RPMI8226 (cell line): ENCODE data around the gene AKAP1.
A peak's percentile ranks its signal among the peaks of the same experiment; 100 is the strongest.

Experiments used
- DNase-seq: peaks from one replicate; pipeline ENCODE4 v3.0.0-alpha.2; 2015

Gene AKAP1

DNA sequence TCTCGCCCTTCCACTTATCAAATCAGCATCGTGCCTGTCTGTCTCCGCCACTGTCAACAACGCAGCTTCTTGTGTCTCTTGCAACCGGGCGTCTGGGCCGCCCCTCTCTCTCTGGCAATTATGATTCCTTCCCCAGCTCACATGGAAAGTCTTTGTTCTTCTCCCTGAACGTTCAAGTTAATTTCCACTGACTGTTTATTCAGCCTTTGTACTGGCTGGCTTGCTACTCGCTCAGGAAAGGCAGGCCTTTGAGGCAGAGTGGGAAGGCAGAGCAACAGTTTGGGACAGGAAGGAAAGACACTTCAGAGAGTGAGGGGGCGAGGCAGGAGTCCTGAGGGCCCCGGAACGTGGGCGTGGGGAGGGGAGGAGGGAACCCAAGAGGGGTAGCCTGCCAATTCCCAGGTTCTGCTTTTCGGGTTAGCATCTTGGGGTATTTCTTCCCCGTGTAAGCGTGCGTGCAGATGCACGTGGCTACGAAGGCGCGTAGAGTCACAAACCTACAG lies 50.8 kb downstream of the AKAP1 start:
- DNase-seq = no peak

DNA sequence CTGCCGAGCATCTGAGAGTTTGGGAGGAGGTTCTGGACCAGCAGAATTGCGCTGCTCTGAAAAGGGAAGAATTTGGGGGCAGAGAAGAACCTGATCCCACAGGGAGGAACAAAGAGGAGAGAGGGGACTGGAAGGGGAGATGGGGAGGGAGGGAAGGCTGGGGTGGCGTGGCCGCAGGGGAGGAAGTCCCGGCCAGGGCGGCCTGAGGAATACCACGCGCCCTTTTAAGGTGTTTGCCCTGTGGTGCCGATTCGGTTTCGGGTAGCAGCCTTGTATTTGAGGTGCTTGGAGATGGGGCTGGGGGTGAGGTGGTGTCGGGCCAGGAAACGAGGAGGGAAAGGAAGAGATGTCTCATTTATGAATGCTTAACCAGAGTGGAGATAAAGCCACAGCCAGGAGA lies 51.3 kb downstream of the AKAP1 start:
- no peak for DNase-seq

DNA sequence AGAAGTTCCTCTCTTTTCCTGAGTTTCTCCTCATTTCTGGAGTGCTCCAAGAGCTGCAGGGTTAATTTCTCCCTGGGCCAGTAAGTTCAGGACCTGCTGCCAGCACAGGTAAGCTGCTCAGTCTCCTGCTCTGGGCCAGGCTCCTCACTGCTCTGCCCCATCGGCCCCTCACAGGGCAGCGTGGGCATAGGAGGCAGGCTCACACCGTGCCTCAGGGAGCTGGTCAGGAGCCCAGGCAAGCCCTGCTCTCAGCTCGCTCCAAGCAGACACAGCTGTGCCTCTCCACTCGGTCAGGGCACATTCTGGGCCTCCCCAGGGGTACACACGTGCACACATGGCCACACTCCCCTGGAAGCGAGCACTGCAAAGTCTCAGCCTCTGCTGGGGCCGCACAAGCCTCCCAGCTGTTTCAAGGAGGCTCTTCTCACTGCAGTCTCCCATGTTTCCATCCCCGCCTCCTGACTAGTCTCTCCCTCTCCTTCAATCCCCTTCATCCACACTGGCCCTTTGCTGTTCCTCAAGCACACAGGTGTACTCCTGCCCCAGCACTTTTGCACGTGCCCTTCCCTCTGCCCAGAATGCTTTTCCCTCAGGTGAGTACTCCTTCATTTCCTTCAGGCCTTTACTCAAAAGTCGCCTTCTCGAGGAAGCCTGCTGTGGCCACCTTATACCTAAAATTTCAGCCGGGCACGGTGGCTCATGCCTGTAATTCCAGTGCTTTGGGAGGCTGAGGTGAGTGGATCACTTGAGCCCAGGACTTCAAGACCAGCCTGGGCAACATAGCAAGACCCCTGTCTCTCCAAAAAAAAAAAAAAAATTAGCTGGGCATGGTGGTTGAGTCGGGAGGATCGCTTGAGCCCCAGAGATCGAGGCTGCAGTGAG lies 53.2 kb downstream of the AKAP1 start:
- DNase-seq = no peak

DNA sequence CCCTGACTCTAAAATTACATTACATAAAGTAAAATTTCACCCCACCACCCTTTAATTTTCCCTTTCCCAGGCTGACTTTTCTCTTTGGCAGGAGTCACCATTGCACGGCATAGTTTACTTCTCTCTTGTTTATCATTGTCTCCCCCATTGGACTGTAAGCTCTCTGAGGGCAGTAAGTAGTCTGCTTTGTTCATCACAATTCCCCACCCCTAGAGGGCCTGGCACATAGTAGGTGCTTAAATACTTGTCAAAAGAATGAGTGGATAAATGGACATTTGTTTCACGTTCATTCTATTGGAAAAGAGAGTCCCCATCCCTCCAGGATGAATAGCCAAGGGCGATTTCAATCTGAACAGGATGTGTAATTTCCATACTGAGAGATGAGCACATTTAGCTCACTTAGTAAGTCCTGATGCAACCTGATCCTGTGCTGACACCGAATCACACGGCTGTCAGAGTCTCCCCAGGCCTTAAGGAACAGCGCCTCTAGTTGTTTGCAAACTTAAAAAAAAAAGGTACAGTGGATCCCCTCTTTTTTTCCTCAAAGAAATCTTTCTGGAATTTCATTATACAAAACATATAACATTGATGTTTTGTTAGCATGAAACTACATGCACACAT lies 54.0 kb downstream of the AKAP1 start:
- no peak for DNase-seq

DNA sequence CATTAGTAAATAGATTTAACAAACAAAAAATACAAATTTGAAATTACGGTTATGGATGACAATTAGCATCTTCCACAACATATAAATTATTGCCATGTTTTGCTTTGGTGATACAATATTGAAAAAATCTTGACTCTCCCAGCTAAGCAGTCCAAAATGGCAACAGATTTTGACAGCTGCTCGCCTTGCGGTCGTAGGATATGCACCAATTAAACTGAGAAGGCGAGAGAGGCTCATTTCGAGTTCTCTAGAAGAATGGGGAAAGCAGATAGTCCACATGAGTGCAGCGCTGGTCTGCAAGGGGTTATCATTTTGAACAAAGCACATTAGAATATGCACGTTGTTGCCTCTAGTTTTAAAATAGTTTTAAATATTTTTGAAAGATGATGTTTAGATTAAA lies 55.3 kb downstream of the AKAP1 start:
- no peak for DNase-seq

DNA sequence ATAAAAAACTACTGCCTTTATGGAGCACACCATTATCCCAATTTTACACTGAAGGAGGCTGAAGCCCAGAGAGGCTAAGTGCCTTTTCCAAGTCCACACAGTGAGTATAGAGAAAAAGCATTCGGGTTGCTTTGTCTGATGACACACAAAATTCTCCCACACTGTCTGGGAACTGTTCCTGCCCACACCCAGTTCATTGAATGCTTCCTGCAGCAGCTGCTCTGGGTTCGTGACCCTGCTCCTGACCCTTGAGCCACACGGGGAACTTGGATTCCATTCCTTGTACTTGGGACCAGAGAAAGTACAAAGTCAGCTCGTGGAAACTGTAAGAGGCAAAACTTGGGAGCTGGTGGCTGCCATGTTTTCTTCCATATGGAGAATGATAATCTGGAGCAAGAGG lies 57.9 kb downstream of the AKAP1 start:
- DNase-seq = no peak

DNA sequence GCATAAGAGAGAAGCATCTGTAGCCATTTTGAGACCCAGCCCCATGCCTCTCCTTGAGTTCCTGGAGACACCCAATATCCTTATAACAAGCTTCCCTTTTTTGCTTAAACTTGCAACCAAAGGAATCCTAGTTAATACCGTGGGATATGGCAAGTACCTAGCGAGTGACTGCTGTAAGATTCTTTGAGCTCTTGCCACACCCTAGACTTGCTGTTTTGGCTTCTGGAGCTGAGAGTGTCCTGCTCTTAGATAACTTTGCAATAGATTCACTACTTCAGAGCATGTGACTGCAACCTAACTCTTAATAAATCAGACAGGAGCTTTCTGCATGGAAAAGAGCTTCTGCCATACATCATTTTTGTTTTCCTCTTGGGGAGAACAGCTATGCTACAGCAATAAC lies 58.3 kb downstream of the AKAP1 start:
- DNase-seq = no peak

DNA sequence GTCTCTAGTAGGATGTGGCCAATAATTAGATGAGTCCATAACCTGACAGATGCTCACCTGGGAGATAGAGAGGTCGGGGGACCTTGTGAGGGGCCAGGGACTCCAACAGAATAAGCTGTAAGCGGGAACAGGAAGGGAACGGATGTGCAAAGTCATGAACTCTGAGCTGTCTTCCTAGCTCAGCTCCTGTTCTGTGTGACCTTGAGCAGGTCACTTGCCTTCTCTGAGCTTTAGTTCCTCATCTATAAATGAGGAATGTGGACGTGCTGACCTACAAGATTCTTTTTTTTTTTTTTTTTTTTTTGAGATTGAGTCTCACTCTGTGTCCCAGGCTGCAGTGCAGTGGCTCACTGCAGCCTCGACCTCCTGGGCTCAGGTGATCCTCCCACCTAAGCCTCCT lies 58.9 kb downstream of the AKAP1 start:
- no peak for DNase-seq

DNA sequence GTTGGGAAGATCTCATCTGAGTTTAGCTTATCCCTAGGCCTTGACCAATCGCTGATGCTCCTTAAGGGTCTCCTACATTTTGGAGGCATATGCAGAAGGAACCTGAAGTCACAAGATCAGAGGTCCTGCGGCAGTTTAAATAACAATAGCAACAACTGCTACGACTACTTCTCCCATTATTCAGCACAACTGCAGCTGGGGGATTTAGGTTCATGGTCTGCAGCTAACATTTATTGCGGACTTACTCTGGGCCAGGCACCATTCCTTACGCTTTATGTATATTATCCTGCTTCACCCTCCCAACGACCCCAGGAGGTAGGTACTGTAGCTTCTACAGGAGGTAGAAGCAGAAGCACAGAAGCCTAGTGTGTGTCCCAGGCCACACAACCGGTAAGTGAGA lies 59.5 kb downstream of the AKAP1 start:
- DNase-seq = no peak

DNA sequence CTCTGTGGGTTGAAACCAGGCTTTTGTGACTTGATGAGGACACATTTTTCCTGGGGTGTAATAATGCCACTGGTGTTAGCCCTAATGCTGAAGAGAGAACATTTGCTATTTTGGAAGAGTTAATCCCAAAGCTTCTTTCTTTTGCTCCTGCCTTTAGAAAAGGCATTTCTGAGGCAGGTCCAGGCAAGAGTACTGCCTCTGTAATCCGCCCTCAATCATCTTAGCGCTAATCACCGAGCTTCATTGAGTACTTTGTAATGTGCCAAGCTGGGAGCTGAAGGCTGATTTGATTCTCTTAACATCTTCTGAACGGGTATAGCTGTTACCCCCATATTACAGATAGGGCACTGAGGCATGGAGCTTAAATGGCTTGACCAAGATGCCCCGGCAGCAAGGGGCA lies 60.3 kb downstream of the AKAP1 start:
- no peak for DNase-seq

DNA sequence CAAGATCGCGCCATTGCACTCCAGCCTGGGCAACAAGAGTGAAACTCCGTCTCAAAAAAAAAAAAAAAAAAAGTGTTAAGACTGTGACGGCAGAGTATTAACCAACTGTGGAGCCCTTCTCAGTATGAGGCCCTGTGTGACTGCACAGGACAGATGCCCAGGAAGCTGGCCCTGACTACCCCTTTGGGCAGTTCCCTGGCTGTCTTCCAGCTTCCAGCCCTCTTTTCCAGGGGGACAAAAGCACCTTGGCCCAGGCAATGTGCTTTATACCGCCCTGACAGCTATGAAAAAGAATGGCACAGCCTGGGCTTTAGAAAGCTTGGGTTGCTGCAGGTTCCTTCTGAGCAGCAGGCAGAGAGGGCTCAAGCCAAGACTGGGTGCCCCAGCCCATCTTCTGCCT lies 61.2 kb downstream of the AKAP1 start:
- no peak for DNase-seq

DNA sequence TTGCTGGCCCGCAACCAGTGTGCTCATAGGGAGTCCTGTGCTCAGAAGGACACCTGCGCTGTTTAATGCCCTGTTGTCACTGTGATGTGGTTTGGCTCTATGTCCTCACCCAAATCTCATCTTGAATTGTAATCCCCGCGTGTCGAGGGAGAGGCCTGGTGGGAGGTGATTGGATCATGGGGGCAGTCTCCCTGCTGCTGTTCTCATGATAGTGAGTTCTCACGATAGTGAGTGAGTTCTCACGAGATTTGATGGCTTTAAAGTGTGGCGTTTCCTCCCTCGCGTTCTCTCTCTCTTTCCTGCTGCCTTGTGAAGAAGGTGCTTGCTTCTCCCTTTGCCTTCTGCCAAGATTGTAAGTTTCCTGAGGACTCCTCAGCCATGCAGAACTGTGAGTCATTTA lies 66.8 kb downstream of the AKAP1 start:
- no peak for DNase-seq

DNA sequence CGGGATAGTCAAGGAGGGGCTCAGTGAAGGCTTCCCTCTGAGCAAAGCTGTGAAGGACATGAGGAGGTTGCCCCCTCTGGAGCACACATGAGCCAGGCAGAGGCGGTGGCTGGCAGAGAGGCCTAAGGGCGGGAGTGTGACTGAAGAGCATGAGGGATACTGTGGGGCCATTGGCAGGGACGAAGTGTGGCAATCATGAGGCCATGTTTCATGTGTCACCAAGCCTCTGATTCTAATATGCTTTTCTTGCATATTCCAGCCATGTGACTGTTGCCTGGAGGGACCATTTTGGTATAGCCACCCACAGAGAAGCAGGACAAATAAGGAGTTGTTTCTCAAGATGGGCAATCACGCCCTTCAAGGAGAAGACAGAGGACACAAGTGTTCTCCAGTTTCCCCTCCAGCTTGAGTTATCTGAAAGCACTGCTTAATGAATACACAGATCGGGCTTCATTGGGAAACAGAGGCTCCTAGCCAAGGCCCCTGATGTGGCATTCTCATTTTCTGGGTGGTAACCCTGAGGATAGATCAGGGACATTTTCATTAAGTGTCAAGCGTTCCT lies 68.0 kb downstream of the AKAP1 start:
- no peak for DNase-seq

DNA sequence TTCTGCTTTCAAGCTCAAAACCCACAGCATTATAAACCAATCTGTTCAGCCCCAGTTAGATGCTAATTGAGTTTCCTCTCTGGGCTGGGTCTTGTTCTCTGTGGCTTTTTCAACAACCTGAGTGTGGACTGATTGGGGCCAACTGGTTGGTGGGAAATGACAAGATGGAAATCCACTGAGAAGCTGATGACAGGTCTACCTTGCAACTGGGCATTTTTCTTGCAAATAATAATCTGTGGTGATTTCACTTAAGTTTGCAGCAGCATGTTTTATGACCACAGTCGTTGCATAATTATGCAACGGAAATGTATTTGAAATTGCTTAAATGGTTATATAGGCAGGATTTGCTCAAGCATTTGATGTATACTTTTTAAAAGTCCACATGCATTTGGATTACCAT lies 69.9 kb downstream of the AKAP1 start:
- no peak for DNase-seq

DNA sequence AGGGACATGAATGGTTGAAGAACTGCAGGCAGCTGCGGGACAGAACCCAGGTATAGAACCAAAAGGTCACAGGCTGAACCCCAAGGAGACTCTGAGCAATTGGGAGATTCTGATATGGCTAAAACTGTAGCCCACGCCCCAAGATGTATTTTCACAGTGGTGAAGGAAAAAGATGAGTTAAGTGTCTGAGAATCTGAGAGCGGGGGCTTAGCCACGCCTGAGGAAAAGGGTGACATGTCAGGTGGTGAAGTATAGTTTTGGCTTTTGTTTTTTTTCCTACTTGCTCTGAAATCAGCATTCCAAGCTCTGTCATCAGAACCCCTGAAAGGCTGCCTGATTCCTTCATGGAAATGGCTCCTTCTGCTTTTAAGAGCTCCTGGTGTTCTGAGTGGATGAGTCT lies 73.3 kb downstream of the AKAP1 start:
- no peak for DNase-seq

DNA sequence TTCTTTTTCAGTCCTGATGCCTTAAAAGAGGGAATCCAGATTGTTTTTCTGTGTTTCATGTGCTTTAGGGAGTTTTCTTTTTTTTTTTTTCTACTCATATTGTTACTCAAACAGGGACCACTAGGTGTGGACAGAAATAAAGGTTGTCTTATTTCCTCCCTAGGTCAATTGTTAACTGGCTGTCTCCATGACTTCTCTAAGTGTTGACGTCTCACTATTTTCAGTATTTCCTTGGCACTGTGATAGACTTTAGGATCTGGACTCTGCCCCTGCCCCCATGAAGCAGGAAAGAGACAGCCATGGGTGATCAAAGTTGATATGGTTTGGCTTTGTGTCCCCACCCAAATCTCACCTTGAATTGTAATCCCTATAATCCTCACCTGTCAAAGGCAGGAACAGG lies 73.7 kb downstream of the AKAP1 start:
- no peak for DNase-seq

DNA sequence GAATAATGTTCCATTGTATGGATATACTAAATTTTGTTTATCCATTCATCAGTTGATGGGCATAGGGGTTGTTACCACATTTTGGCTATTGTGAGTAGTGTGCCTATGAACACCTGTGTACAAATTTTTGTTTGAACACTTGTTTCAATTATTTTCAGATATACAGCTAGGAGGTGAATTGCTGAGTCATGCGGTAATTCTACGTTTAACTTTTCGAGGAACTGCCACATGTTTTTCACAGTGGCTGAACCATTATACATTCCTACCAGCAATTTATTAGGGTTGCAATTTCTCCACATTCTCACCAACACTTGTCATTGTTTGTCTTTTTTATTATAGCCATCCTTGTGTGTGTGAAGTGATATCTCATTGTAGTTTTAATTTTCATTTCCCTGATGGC lies 75.6 kb downstream of the AKAP1 start:
- no peak for DNase-seq

DNA sequence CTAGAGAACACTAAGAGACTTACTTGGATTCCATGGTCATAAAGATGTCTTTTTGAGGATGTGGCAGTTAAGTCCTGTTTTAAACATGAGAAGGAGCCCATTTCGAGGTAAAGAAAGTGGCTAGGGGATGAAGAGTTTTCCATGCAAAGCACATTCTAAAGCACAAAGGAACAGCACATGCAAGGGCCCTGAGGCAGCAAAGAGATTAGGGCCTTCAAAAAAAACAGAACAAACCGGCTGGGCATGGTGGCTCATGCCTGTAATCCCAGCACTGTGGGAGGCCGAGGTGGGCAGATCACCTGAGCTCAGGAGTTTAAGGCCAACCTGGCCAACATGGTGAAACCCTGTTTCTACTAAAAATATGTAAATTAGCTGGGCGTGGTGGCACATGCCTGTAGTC lies 79.8 kb downstream of the AKAP1 start:
- DNase-seq = no peak

DNA sequence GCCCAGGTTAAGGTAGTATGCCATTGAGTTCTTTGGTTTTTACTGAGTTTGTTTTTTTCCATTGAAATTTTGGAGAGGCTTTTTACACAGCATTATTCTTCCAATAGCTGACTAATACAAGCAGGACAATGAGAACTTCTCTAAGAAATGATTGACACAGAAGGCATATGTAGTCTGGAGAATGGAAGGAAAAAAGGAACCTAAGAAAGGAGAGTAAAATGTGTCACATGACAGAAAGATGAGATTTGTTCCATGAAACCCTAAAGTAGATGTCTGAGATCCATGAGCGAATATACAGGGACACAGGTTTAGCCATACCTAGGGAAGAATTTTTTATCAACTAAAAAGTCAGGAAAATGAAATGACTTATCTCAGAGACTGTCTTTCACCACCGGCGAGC lies 80.7 kb downstream of the AKAP1 start:
- no peak for DNase-seq

DNA sequence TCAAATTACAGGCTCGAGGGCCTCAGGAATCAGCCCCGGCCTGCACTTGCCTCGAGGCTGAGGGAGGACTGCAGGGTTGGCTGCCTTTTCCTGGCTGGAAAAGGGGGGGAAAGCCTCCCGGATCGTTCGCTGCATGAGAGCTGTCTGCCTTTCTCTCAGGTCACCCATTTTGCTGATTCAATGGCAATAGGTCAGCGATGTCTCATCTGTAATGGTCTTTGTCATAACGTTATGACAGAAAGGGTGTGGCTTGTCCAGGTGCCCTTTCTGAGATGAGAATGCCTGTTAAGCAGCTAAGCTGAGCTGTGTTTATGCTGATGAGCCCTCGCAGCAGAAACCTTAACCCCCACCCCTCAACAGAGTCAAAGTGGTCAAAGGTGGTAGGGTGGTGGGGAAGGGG lies 81.8 kb downstream of the AKAP1 start:
- DNase-seq = peak; percentile 89

DNA sequence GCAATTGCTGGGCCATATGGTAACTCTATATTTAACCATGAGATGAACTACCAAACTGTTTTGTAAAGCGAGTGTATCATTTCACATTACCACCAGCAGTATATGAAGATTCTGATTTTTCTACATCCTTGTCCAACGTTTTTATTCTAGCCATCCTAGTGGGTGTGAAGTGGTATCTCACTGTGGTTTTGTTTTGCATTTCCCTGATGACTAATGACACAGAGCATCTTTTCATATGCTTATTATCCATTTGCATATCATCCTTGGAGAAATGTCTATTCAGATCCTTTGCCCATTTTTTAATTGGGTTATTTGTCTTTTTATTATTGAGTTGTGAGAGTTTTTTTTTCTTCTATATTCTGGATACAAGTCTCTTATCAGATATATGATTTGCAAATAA lies 83.6 kb downstream of the AKAP1 start:
- DNase-seq = no peak

DNA sequence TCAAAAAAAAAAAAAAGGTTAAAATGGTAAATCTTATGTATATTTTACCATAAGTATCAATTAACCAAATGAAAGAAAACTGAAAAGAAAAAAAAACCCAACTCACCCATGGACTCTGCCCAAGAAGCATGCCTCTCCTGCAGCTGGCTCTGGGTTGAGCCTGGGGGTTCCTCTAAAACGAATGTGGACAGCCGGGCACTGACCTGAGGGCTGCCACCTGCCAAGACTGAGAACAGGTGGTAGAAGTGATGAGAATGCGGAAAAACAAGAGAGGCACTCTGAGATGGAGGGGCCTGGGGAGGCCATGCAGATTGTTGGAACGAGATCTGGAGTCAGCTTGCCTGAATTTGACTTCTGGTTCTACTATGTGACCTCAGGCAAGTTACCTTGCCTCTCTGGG lies 85.8 kb downstream of the AKAP1 start:
- DNase-seq = peak; percentile 94
